Left ventricle myocardium inferior (tissue), 1 donor: Measurements from ENCODE around the gene RFC1. TPM values are rescaled to one million over a fixed set of nuclear protein-coding genes. Genes with fewer than 3 reads are reported as not detected.
"Not testable (repeated sequence)": the region's sequence is repeated elsewhere in the genome, so short reads cannot be mapped to it uniquely, and the experiment has no call there.

ENCODE experiments used
- DNase-seq: peaks from one replicate; pipeline ENCODE4 v3.0.0-alpha.2; 2020
- H3K27ac ChIP-seq: fragments of 200-600 bp; replicated peaks from 2 replicates; pipeline ENCODE4 v1.8.0; 2021
- H3K27me3 ChIP-seq: fragments of 200-600 bp; 2 replicates; pipeline ENCODE4 v1.8.0; 2021; ENCODE audit warnings: low read depth
- H3K36me3 ChIP-seq: fragments of 200-600 bp; 2 replicates; pipeline ENCODE4 v1.8.0; 2021
- H3K4me1 ChIP-seq: fragments of 200-600 bp; 2 replicates; pipeline ENCODE4 v1.8.0; 2021
- H3K4me3 ChIP-seq: fragments of 200-600 bp; 2 replicates; pipeline ENCODE4 v1.8.0; 2021; ENCODE audit warnings: mild to moderate bottlenecking, moderate library complexity
- H3K9me3 ChIP-seq: fragments of 200-600 bp; replicated peaks from 2 replicates; pipeline ENCODE4 v1.8.0; 2021
- intact Hi-C: fragments of 100-400 bp; cut with micrococcal nuclease; formaldehyde crosslinking; loops from one replicate; pipeline ENCODE4 v1.11.0; 2022
- long read RNA-seq: library from polyadenylated mRNA; unstranded; transcript quantifications from one replicate; pipeline ENCODE4 v2.0.0, GENCODE V29; 2021
- total RNA-seq: library from RNA; stranded (reverse); fragmentation: NEBNext Ultra II Directional; extraction: Animal tissue kit (Norgen Biotek cat#: 25700); gene quantifications from one replicate; pipeline ENCODE4 v1.2.1, GENCODE V29; 2021
- TF ChIP-seq, protein P1 (sequence below): fragments of 200-600 bp; IDR thresholded peaks from 2 replicates; pipeline ENCODE4 v1.8.0; 2021; ENCODE audit warnings: antibody characterized with exemption, mild to moderate bottlenecking, borderline replicate concordance
- donor health status: DM: no; HTN: yes; CAD: no; lungs with severe emphysema.

The RFC1 gene
- 22.0 TPM for total RNA-seq
- long read RNA-seq, full-length matches to known transcripts, result 21 of 26 reads
- long read RNA-seq, partial matches to known transcripts, result 3 of 26 reads
- long read RNA-seq, other reads (novel, unspliced or antisense), result 2 of 26 reads

DNA sequence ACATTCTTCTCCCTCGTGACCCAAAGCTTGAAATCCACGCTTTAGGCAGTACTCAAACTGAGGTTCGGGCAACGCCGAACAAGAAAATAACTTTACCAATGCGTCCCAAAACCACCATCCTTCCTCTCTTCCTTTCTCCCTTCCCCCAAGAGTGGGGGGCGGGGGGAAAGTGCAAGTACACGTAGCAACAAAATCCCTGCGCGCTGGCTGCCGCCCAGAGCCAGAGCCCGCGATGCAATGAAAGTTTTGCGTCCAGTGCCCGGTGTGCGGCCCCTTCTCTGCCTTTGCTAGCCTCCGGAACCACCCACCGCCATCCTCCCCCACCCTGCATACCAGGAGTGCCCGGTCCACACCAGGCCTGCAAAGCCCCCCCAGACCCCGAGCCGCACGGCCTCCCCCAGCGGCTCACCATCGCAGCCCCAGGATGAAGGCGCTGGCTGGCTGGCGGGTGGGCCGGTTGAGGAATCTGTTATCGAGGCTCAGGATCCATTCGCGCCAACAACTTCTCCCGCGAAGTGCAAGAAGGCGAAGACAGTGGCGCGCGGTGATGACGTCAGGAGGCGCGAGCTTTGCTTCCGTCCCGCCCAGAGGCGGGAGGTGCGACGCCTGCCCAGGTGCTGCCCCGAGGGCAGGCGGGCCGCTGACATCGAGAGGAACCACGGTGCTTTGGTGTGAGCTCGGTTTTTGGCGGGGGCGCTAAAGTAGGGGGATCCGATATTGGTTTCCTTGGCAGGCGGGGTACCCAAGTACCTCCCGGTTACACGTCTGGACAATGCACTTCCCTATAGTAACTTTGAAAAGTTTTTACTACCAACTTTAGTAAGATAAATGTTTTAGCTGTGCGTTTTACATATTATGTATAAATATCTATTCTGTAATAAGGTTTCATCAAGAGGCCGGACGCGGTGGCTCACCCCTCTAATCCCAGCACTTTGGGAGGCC is at the start of gene RFC1:
TSS of gene RFC1 (minus strand) at position 533 of the 942 bp plus-strand sequence. CDS start at position 412, 121 bp downstream.
- TF ChIP-seq, protein P1, sequence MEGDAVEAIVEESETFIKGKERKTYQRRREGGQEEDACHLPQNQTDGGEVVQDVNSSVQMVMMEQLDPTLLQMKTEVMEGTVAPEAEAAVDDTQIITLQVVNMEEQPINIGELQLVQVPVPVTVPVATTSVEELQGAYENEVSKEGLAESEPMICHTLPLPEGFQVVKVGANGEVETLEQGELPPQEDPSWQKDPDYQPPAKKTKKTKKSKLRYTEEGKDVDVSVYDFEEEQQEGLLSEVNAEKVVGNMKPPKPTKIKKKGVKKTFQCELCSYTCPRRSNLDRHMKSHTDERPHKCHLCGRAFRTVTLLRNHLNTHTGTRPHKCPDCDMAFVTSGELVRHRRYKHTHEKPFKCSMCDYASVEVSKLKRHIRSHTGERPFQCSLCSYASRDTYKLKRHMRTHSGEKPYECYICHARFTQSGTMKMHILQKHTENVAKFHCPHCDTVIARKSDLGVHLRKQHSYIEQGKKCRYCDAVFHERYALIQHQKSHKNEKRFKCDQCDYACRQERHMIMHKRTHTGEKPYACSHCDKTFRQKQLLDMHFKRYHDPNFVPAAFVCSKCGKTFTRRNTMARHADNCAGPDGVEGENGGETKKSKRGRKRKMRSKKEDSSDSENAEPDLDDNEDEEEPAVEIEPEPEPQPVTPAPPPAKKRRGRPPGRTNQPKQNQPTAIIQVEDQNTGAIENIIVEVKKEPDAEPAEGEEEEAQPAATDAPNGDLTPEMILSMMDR, result no peak
- peak; percentile 93 for DNase-seq
- H3K36me3 ChIP-seq, result peaks cover 3% of the 10 kb centered on the region
- H3K4me3 ChIP-seq, result peak within 1 kb of the TSS; percentile 90
- H3K9me3 ChIP-seq, result peaks cover 2% of the 10 kb centered on the region
- peak within 1 kb of the TSS; percentile 80 for H3K27ac ChIP-seq
- intact Hi-C loops, result no loop called here
- no peaks in the 10 kb centered on the region for H3K27me3 ChIP-seq
- peaks cover 33% of the 10 kb centered on the region for H3K4me1 ChIP-seq

GRCh38 chr4:39415678-39416283 is 49.6 kb upstream of the RFC1 start:
- intact Hi-C loops, result no loop called here
- H3K4me3 ChIP-seq, result no peak overlapping the region
- no peaks in the 10 kb centered on the region for H3K27me3 ChIP-seq
- DNase-seq, result no peak
- H3K27ac ChIP-seq, result no peak overlapping the region
- TF ChIP-seq, protein P1, result no peak
- no peaks in the 10 kb centered on the region for H3K36me3 ChIP-seq
- H3K9me3 ChIP-seq, result no peaks in the 10 kb centered on the region
- no peaks in the 10 kb centered on the region for H3K4me1 ChIP-seq

GRCh38 chr4:39411561-39411960 is 45.4 kb upstream of the RFC1 start:
- H3K9me3 ChIP-seq, H3K4me3 ChIP-seq, H3K36me3 ChIP-seq, DNase-seq, intact Hi-C loops, H3K27ac ChIP-seq, H3K27me3 ChIP-seq, H3K4me1 ChIP-seq: not testable (repeated sequence)

DNA sequence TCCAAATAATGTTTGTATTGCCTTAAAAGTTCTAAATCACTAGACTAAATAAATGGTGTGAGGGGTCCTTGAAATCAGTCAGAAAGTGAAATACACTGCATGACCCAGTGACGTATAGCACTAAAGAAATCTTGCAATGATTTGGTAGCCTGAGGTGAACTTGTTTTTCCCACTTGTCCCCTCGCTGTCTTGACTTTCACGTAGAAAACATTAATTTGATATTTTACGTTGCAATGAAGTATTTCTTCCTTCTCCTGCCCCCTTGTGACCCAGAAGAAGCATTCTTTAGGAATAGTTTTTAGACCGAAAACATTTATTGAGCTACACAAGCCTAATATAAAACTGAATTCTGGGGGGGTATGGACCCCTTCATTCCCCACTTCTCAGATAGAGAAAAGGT is 44.3 kb upstream of the RFC1 start:
- H3K9me3 ChIP-seq, result no peaks in the 10 kb centered on the region
- no peaks in the 10 kb centered on the region for H3K4me1 ChIP-seq
- TF ChIP-seq, protein P1, result peak; percentile 16
- no peaks in the 10 kb centered on the region for H3K36me3 ChIP-seq
- no peak overlapping the region for H3K4me3 ChIP-seq
- peaks cover 5% of the 10 kb centered on the region for H3K27me3 ChIP-seq
- H3K27ac ChIP-seq, result no peak overlapping the region
- intact Hi-C loops, result no loop called here
- DNase-seq, result no peak

DNA sequence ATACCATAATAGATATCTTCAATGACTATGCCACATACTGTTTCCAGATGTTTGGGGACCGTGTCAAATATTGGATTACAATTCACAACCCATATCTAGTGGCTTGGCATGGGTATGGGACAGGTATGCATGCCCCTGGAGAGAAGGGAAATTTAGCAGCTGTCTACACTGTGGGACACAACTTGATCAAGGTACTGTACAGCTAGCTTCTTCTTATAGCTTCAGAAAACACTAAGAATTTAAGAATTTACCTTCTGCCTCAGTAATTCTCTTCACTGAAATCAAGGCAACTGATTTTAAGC is 41.4 kb upstream of the RFC1 start:
- no peak for DNase-seq
- Histone ChIP-seq H3K4me1 (no peaks in the 10 kb centered on the region), H3K4me3 (no peak overlapping the region), H3K27ac (no peak overlapping the region), H3K9me3 (no peaks in the 10 kb centered on the region), H3K36me3 (no peaks in the 10 kb centered on the region), H3K27me3 (peaks cover 5% of the 10 kb centered on the region)
- TF ChIP-seq, protein P1, result no peak
- intact Hi-C loops, result no loop called here
